H54 (cell line): Measurements from ENCODE around the gene NTRK3.

Source experiments
- DNase-seq: peaks from one replicate; pipeline ENCODE4 v3.0.0; 2011; ENCODE audit warnings: low spot score, mixed read lengths; ENCODE audit not compliant: insufficient read length
- FAIRE-seq: peaks from 3 replicates; lab custom pipeline; 2011; peaks lifted over from hg19 to GRCh38; lab: Jason Lieb, UNC
- POLR2A ChIP-seq: IDR thresholded peaks from 2 replicates; pipeline ENCODE4 v1.6.1; 2011; ENCODE audit warnings: low read depth, mild to moderate bottlenecking, low read length

NTRK3 gene

GRCh38 chr15:88126695-88127431, 129.7 kb downstream of the NTRK3 start:
- no peak for TF ChIP-seq POLR2A
- no peak for DNase-seq
- no peak for FAIRE-seq

- no peak for DNase-seq
- TF ChIP-seq POLR2A = no peak
- no peak for FAIRE-seq
Observed at GRCh38 chr15:88125576-88125975, 131.0 kb downstream of the NTRK3 start.

GRCh38 chr15:88124199-88124598, 132.3 kb downstream of the NTRK3 start:
- DNase-seq (no peak), FAIRE-seq (no peak)
- TF ChIP-seq POLR2A = no peak

- no peak for FAIRE-seq
- no peak for TF ChIP-seq POLR2A
- no peak for DNase-seq
Observed at GRCh38 chr15:88121968-88122530, 134.5 kb downstream of the NTRK3 start.

DNA sequence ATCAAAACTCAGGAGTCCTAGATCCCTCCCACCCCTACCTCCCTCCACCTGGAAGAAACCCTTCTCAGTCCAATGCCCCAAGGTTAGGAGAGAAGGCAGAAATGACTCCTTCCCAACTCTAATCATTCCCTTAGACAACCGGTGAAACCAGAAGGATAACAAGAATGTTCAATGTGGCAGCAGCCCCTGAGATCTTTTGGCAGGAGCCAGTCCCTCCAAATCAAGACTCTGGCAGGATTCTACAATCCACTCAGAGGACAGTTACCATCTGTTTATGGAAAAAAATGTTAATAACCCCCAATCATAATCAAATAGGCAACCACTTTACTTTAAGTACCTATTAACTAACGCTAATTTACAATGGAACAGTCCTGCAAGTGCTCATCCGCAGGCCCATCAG, 136.5 kb downstream of the NTRK3 start:
- no peak for TF ChIP-seq POLR2A
- DNase-seq (no peak), FAIRE-seq (no peak)

DNA sequence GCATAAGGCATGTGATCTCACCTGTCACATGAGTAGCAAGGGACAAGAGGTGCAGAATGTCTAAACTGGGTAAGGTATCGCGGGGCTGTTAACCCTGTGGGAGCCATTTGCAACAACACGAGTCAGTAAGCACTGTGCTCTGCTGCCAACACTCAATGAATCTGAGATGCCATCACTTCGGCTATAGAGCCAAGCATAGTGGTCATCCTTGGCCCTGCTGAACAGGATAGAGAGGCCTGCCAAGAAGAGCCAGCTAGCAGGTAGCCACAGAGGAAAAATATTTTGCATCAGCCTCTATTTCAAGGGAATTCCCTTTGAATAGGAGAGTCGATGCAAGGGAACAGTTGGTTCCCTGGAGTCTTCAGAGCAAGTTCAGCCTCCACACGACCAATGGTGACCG, 137.8 kb downstream of the NTRK3 start:
- DNase-seq (no peak), FAIRE-seq (no peak)
- TF ChIP-seq POLR2A = no peak

GRCh38 chr15:88118035-88118434, 138.5 kb downstream of the NTRK3 start:
- no peak for FAIRE-seq
- DNase-seq = no peak

DNA sequence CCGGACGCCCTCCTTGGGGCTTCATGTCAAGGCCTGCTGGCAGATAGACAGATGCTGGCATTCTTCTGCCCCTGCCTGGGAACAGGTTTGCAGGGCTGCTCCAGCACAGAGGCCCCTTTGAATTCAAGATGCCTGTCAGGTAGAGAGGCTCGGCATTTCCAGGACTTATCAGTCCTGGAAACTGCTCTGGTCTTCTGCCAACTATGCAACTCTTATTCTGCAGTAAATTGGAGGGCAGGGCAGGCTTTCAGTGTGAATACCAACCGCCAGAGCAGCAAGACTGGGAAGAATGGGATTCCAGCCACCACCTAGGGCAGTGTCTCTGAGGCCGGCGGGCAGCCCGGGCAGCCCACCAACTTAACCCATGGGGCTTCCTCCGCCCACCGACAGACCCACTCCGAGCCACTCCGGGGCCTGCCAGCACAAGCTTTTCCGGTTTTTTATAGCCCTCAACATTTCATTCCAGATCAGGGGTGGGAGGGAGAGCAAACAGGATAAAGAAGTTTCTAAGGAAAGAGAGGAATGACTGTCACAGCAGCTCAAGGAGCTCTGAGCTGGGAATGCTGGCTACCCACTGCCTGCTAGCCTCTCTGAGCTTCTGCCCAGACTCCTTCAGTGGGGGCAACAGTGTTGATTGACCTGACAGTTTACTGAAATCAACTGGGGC, 140.9 kb downstream of the NTRK3 start:
- TF ChIP-seq POLR2A = no peak
- FAIRE-seq = no peak

More at GRCh38 chr15:88118035-88118434, 138.5 kb downstream of the NTRK3 start:
- TF ChIP-seq POLR2A = no peak

DNA sequence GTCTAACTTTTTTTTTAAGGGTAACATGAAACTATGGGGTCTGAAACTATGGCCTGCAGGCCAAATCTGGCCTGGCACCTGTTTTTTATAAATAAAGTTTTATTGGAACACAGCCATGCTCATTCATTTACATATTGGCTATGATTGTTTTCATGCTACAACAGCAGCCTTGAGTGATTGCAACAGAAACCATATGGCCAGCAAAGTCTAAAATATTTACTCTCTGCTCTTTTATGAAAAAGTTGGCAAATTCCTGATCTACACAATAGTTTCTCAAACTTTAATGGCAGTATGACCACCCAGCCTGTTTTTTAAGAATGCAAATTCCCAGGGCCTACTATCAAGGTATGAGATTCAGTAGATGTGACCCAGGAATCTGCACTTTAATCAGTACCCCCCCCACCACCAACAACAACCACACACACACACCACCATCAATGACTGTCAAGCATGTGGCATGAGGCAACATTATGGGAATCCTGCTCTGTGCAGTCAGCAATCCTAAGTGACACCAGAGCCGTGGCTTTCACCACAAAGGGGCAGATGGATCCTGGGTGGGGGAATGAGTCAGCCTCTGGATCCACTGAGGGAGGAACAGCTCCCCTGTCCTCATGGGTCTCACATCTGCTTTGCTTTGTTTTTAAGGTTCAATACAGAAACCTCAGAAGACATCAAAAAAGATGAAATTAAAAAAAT, 142.8 kb downstream of the NTRK3 start:
- FAIRE-seq = no peak
- no peak for DNase-seq
- no peak for TF ChIP-seq POLR2A

More for the DNA sequence above, 140.9 kb downstream of the NTRK3 start:
- no peak for DNase-seq

DNA sequence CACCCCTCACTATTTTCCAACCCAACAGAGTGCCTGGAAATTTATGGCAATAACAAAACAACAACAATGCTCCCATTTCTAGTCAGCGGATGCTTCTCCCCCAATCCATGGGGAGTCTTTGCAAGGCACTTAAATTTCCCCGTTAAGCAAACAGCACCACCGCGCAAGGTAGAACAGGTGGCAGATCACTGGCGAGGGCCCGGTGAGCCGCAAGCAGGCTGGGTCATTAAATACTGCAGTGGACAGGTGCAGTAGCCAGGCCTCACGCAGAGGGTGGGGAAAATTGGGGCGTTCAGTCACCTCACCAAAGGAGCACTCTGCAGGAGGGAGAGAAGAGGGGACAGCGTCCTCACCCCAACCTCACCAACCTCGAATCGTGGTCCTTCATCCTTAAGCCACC, 147.5 kb downstream of the NTRK3 start:
- DNase-seq (no peak), FAIRE-seq (no peak)
- no peak for TF ChIP-seq POLR2A

- no peak for TF ChIP-seq POLR2A
- FAIRE-seq (no peak), DNase-seq (no peak)
Observed at GRCh38 chr15:88108477-88108876, 148.1 kb downstream of the NTRK3 start.

GRCh38 chr15:88106074-88106473, 150.5 kb downstream of the NTRK3 start:
- TF ChIP-seq POLR2A = no peak
- no peak for DNase-seq
- FAIRE-seq = no peak

- no peak for DNase-seq
- no peak for FAIRE-seq
- TF ChIP-seq POLR2A = no peak
Observed at GRCh38 chr15:88104357-88104756, 152.2 kb downstream of the NTRK3 start.

DNA sequence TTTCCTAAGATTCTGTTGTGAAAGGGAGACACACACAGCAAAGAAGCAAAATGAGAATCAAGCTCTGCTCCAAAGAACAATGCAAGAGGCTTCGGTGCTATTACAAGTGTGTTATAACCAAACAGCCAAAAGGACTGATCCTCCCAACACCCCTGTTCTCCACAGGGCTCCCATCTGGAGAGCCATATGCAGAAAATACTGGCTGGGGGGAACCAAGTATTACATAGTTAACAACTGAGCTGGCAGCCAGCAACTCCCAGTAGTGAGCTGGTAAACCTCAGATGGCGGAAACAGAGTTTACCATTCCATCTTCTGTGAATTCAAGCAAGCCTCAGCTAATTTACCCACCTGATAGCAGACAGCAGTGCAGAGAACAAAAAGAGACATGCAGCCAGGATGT, 156.4 kb downstream of the NTRK3 start:
- TF ChIP-seq POLR2A = no peak
- no peak for FAIRE-seq

More for the DNA sequence above, 156.4 kb downstream of the NTRK3 start:
- no peak for DNase-seq
